Stimulated activated CD8-positive, alpha-beta memory T cell treated with anti-CD3 and anti-CD28 coated beads, Interleukin-7, amount 100 ng/mL, for 48 hours (primary cell): Measurements from ENCODE around the gene PHF13.

ENCODE experiments used
- DNase-seq, 2 donors: peaks; one replicate each; pipeline ENCODE4 v3.0.0-alpha.2; 2020; ENCODE audit warnings: low read depth in 1 of 2; ENCODE audit errors: extremely low read depth in 1 of 2

Gene PHF13

GRCh38 chr1:6613361-6614018, at the start of gene PHF13:
Gene PHF13 (plus strand): TSS chr1:6613731. CDS start chr1:6614067, 336 bp downstream.
- peak; percentile 99 to 100 for DNase-seq

- no peak for DNase-seq
These were observed 44.5 kb upstream of the PHF13 start for GRCh38 chr1:6569033-6569432.

GRCh38 chr1:6570100-6570499, 43.4 kb upstream of the PHF13 start:
- no peak for DNase-seq

GRCh38 chr1:6570987-6571386, 42.5 kb upstream of the PHF13 start:
- no peak for DNase-seq

- no peak for DNase-seq
These were observed 40.7 kb upstream of the PHF13 start for GRCh38 chr1:6572653-6573383.

- DNase-seq = no peak
These were observed 39.4 kb upstream of the PHF13 start for GRCh38 chr1:6574025-6574620.

- no peak for DNase-seq
These were observed 38.7 kb upstream of the PHF13 start for GRCh38 chr1:6574818-6575217.

- no peak for DNase-seq
These were observed 35.6 kb upstream of the PHF13 start for GRCh38 chr1:6577831-6578525.

- no peak for DNase-seq
These were observed 34.7 kb upstream of the PHF13 start for GRCh38 chr1:6578624-6579373.

- DNase-seq = peak; percentile 95 to 97
These were observed 34.0 kb upstream of the PHF13 start, which contains the start of gene ZBTB48 for GRCh38 chr1:6579374-6580118. Gene ZBTB48 (plus strand): TSS chr1:6579994. CDS start chr1:6580610, 616 bp downstream.

GRCh38 chr1:6580119-6580592, 33.4 kb upstream of the PHF13 start:
- DNase-seq = no peak

- DNase-seq = no peak
These were observed 32.7 kb upstream of the PHF13 start for GRCh38 chr1:6580593-6581409.

- no peak for DNase-seq
These were observed 31.8 kb upstream of the PHF13 start for GRCh38 chr1:6581561-6582305.

GRCh38 chr1:6582370-6582769, 31.2 kb upstream of the PHF13 start:
- DNase-seq = no peak

GRCh38 chr1:6584126-6585080, 29.1 kb upstream of the PHF13 start:
- DNase-seq = no peak

- DNase-seq = no peak
These were observed 28.3 kb upstream of the PHF13 start for GRCh38 chr1:6585081-6585722.

- no peak for DNase-seq
These were observed 27.7 kb upstream of the PHF13 start for GRCh38 chr1:6585841-6586240.
